ENCODE data around the gene CCL24.
"Not testable (repeated sequence)": the region's sequence is repeated elsewhere in the genome, so short reads cannot be mapped to it uniquely, and the experiment has no call there.

CCL24 gene, protein sequence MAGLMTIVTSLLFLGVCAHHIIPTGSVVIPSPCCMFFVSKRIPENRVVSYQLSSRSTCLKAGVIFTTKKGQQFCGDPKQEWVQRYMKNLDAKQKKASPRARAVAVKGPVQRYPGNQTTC
- total RNA-seq = 0 reads per million in 4 experiments

DNA sequence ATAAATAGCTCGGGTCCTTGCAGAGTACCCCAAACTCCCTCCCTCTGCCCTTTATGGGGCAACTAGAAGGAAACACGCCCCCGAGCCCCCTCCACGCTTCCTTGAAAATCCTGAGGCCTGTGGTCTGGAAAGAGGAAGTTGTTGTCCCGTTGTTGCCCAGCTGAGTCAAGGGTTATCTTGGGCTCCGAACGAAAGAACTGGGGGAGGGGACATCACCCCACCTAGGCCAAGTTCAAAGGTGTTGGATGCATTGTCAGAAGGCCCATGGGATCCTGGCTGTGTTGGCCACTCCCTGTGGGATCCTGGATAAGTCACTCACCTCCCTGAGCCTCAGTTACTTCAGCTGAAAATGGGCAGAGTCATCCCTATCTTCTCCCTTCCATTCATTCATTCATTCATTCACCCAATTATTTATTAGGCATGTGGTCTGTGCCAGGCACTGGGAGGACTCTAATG is at the start of gene CCL24:
CCL24 (minus strand) TSS at position 26 of the 456 bp plus-strand sequence. CDS start 91 bp downstream, outside the sequence.
- DNase-seq = no peak

DNA sequence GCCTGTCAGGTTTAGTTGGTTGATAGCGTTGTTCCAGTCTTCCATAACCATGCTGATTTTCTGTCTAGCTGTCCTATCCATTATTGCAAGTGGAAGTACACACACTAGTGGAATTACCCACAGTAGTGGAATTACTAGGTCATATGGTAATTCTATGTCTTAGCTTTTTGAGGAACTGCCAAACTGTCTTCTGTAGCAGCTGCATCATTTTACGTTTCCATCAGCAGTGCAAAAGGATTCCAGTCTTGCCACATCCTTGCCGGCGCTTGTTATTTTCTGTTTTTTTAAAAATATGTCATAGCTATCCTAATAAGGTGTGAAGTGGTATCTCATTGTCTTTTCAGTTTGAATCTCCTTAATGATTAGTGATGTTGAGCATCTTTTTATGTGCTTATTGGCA is 48.0 kb upstream of the CCL24 start:
- DNase-seq = no peak

DNA sequence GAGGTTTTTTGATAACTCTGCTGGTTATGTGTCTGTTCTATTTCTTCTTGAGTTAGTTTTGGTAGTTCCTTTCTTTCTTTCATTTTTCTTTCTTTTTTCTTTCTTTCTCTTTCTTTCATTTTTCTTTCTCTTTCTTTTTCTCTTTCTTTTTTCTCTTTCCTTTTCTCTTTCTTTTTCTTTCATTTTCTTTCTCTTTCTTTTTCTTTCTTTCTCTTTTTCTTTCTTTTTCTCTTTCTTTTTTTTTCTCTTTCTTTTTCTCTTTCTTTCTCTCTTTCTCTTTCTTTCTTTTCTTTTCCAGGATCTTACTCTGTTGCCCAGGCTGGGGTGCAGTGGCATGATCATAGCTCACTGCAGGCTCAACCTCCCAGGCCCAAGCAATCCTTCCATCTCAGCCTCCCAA is 44.8 kb upstream of the CCL24 start:
- no peak for DNase-seq

DNA sequence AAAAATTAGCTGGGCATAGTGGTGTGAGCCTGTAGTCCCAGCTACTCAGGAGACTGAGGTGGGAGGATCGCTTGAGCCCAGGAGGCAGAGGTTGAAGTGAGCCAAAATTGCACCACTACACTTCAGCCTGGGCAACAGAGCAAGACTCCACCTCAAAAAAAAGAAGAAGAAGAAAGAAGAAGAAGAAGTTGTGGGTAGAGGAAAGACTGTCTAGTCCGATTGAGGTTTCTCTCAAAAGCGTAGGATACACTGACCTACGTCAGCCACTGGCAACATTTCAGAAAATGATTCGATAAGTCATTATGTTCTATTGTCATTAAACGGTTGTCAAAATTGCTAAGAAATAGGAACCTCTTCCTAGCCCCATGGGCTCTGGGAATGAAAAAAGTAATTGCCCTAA is 42.9 kb upstream of the CCL24 start:
- no peak for DNase-seq

DNA sequence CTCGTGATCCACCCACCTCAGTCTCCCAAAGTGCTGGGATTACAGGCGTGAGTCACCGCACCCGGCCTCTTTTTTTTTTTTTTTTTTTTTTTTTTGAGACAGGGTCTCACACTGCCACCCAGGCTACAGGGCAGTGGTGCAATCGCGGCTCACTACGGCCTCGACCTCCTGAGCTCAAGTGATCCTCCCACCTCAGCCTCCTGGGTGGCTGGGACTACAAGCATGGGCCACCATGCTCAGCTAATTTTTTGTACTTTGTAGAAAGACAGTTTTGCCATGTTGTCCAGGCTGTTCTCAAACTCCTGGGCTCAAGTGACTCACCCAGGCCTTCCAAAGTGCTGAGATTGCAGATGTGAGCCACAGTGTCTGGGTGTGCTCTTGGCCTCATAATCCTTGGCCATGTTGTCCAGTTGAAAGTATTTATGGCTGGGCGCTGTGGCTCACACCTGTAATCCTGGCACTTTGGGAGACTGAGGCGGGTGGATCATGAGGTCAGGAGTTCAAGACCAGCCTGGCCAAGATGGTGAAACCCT is 41.3 kb upstream of the CCL24 start:
- DNase-seq = not testable (repeated sequence)

DNA sequence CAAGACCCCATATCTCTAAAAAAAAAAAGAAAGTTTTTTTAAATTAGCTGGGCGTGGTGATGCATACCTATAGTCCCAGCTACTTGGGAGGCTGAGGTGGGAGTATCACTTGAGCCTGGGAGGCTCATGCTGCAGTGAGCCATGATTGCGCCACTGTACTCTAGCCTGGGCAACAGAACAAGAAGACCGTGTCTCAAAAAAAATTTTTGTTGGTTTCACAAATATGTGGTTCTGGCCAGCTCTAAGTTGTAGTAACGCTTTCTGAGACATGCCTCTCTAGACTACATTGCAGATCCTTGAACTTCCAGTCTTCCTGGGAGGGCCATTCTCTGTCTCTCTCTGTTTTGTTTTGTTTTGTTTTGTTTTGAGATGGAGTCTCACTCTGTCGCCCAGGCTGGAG is 40.6 kb upstream of the CCL24 start:
- no peak for DNase-seq

DNA sequence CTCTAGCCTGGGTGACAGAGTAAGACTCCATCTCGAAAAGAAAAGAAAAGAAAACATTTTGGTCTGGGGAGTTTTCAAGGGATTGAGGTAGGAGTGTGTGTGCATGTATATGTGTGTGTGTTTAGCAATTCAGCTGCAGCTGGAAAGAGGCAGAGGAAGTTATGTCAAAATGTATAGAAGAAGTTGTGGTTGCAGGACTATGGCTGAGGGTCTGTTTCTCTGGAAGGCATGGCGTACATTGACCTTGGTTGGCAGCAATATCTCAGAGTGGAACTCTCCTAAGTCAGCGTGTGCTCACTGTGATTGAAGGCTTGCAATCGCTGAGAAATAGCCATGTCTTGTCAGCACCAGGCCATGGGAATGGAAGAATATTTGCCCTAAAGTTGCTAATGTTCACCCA is 36.6 kb upstream of the CCL24 start:
- no peak for DNase-seq

DNA sequence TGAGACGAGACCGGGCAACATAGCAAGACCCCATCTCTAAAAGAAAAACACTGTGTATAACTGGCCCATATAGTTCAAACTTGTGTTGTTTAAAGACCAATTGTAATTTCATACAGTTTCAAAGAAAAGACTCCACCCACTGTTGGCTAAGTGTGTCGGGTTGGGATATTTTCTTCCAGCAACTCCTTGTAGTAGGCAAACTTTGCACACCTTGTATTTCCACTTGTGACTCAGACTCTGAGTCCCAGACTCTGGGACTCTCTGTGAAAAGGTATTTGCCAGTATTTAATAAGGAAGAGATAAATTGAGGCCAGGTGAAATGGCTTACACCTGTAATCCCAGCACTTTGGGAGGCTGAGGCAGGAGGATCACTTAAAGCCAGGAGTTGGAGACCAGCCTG is 36.0 kb upstream of the CCL24 start:
- DNase-seq = no peak

DNA sequence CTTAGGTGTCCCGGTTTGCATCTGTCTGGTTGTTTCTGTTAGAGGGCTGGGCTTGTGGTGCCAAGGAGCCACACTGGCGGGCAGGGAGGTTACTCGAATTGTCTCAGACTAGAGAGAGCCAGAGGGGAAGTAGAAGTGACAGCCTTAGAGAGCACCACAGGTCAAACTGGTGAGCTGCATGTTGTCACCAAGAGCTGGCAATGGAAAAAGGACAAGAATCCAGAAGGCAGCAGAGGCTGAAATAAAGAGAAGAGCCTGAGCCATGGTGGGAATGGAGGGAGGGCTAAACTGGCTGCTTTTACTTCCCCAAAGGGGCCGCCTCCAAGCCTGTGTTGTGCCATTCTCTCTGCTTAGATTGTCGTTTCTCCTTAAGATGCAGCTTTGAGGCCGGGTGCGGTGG is 34.1 kb upstream of the CCL24 start:
- no peak for DNase-seq

DNA sequence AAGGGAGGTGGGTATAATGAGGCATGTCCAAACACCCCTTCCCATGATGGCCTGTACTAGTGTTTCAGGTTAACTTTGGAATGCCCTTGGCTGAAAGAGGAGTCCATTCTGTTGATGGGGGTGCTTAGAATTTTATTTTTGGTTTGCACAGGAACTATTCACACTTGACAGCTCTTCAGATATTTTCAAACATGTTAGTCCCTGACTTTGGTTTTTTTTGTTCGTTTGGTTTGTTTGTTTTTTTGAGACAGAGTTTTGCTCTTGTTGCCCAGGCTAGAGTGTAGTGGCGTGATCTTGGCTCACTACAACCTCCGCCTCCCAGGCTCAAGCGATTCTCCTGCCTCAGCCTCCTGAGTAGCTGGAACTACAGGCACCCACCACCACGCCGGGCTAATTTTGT is 31.5 kb upstream of the CCL24 start:
- not testable (repeated sequence) for DNase-seq

DNA sequence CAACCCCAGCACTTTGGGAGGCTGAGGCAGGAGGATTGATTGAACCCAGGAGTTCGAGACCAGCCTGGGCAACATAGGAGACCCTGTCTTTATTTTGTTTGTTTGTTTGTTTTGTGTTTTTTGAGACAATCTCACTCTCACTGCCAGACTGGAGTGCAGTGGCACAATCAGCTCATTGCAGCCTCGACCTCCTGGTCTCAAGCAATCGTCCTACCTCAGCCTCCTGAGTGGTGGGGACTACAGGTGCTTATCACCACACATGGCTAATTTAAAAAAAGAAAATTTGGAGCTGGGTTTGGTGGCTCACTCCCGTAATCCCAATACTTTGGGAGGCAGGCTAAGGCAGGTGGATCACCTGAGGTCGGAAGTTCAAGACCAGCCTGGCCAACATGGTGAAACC is 30.6 kb upstream of the CCL24 start:
- no peak for DNase-seq

DNA sequence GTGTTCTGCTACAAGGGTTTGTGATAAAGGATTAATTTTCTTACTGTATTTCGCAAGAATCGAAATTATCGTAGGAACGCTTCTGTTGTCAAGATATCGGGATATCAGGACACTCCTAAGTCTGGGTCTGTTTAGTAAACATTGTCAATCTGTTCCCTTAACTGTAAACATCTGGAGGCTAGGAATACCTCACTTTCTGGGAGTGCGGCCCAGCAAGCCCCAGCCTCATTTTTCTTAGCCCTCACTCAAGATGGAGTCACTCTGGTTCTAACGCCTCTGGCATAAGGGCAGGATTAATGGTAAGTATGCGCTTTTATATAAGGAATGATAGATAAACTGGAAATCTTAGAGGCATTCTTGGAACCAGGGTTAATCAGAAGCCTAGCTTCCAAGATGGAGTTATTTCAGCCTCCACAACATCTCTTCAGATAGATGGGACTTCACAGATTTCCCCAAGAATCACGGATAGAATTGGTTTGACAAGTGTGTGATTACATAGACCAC is 30.1 kb upstream of the CCL24 start:
- no peak for DNase-seq

DNA sequence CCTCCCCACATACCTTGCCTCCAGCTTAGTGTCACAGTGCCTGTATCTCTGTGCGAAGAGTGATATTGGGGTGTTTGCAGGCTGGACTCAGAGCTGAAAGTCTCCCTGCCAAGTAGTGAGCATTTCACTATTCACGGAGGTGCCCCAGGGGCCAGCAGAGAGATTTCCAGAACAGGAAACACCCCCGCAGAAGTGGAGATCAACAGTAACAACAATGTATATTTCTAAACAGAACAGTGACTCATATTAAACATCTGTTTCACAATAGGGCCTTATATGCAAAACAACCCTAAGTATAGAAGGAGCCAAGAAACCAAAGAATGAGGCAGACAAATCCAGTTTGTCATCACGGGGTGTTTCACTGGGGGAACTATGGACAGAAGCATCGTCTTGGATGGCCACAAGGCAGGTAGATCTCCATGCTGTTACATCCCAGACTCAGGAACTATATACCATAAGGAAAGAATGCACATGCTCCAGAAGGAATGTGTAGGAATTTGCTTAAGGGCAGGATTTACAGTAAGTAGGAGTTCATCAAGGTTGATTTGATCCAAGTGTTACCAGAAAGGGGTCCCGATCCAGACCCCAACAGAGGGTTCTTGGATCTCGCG is 29.3 kb upstream of the CCL24 start:
- no peak for DNase-seq

DNA sequence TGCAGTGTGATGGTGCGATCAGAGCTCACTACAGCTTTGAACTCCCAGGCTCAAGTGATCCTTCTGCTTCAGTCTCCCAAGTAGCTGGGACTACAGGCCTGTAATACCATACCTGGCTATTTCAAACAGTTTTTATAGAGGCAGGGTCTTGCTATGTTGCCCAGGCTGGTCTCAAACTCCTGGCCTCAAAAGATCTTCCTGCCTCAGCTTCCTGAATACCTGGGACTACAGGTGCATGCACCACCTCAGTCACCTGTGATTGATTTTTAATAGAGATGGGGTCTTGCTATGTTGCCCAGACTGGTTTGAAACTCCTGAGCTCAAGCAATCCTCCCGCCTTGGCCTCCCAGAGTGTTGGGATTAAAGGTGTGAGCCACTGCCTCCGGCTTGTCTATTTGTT is 26.4 kb upstream of the CCL24 start:
- no peak for DNase-seq

DNA sequence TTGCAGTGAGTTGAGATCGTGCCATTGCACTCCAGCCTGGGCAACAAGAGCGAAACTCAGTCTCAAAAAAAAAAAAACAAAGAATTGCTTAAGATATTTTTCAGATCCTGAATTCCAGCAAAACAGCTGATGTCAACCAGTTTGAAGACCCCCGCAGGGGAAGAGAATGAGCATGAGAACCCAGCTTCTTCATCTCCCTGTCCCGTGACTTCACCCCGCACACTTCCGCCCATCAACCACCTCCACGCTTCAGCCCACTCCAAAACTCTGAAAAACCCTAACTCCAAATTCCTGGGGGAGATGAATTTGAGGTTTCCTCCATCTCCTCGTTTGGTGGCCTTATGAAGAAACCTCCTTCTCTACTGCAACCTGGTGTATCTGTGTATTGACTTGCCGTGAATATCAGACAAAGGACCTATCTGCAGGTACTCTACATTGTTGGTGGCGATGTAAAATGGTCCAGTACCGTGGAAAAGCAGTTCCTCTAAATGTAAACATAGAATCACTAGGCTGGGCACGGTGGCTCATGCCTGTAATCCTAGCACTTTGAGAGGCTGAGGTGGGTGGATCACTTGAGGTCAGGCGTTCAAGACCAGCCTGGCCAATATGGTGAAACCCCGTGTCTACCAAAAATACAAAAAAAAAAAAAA is 24.8 kb upstream of the CCL24 start:
- not testable (repeated sequence) for DNase-seq

DNA sequence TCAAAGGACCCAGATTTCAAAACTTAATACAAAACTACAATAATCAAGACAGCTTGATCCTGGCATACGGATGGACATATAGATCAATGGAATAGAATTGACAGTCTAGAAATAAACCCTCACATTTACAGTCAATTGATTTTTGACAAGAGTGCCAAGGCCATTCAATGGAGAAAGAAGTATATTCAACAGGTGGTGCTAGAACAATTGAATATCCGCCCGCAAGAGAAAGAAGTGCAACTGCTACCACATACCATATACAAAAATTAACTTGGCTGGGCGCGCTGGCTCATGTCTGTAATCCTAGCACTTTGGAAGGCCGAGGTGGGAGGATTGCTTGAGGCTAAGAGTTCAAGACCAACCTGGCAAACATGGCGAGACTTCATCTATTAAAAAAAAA is 23.2 kb upstream of the CCL24 start:
- DNase-seq = no peak

DNA sequence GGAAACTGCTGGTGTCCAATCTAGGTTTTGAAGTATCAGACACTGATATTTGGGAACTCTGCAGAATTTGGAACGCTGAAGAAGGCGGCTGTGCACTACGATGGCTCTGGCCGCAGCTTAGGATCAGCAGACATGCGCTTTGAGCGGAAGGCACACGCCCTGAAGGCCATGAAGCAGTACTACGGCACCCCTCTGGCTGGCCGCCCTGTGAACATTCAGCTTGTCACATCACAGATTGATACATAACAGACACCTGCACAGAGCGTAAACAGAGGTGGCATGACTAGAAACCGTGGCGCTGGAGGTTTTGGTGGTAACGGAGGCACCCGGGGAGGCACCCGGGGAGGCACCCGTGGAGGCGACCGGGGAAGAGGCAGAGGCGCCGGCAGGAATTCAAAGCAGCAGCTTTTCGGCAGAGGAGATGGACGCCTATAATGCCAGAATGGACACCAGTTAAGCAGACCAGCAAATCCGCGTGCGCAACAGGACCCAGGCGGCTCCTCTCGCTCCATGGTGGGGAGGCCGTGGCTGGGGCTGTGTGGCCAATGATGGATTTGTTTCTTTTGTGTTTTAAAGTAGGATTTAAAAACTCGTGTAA is 22.2 kb upstream of the CCL24 start:
- no peak for DNase-seq

DNA sequence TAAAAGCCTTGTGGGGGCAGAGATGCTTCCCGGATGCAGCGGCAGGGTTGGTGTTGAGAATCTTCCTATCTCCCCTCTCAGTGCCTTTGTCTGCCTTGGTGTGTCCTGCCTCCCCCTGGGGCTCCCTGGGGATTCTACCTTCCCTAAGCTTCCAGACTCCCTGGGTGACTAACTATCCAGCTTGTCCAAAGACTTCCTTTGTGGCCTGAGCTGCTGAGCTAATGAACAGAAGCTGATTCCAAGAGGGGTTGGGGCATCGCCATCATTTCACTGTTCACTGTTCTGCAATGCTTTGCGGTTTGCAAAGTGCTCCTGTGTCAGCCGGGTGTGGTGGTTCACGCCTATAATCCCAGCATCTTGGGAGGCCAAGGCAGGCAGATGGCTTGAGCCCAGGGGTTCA is 20.1 kb upstream of the CCL24 start:
- not testable (repeated sequence) for DNase-seq

DNA sequence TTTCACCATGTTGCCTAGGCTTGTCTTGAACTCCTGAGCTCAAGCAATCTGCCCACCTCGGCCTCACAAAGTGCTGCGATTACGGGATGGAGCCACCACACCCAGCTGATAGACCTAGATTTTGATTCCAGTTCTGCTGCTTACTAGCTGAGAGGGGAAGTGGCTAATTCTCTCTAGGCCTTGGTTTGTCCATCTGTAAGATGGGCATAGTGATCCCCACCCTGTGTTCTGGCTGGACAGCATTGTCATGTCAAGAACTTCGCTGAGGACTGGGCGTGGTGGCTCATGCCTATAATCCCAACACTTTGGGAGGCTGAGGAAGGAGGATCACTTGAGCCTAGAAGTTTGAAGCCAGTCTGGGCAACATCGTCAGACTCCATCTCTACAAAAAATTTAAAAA is 17.4 kb upstream of the CCL24 start:
- no peak for DNase-seq

DNA sequence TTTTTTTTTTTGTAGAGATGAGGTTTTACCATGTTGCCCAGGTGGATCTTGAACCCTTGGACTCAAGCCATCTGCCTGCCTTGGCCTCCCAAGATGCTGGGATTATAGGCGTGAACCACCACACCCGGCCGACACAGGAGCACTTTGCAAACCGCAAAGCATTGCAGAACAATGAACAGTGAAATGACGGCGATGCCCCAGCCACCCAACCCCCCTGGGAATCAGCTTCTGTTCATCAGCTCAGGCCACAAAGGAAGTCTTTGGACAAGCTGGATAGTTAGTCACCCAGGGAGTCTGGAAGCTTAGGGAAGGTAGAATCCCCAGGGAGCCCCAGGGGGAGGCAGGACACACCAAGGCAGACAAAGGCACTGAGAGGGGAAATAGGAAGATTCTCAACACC is 16.1 kb upstream of the CCL24 start:
- not testable (repeated sequence) for DNase-seq

DNA sequence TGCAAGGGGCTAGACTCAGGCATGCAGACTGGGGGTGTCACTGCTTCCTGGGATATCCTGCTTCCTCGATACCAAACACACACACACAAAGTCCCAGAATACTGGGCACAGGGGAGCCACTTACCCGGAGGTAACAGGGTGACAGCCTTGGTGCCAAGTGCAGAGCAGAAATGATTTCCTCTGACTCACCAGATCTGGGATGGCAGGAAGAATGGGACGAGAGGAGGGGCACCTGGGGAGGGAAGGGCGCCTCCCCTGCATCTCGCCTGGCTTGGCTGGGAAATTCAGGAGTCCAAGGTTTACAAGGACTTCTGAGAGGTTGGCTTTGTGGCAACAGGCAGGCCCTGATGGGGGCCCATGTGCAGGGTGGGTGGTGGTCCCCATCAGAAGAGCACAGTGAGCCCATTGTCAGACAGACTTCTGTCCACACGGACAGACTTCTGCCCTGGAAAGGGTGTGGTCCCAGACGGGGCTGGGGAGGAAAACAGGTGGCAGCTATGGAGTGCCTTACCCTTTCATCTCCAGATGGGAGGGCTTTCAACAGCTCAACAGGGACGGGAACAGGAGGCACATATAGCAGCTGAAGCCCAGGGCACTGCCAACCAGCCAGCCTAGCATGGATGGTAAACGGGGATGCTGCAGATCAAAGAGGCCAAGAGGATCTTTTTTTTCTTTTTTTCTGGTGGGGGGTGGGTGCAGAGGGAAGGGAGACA is 9.7 kb upstream of the CCL24 start:
- no peak for DNase-seq

DNA sequence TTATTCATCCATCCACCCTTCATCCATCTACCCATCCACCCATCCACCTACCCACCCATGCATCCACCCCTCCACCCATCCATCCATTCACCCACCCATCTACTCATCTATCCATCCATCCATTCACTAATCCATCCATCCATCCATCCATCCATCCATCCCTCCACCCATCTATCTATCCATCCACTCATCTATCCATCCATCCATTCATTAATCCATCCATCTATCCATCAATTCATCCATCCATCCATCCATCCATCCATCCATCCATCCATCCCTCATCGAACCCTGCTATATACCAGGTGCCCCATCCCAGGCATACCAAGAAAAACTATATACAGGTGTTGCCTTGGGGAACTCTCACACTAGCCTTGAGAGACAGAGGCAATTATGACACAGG is 7.1 kb upstream of the CCL24 start:
- no peak for DNase-seq

DNA sequence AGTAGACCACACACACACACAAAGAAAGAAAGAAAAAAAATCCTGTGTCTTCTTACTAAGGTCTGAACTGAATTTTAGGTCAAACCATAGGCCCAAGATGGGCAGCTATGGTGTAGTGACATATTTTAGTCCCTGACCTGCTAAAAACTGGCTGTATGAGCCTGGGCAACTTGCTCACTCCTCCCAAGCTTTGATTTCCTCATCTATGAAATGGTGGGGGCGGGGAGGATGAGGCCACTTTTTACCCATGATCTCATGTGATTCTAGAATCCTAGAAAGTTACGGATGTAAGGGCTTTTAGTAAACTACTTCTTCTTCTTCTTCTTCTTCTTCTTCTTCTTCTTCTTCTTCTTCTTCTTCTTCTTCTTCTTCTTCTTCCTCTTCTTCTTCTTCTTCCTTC is 6.1 kb upstream of the CCL24 start:
- no peak for DNase-seq

Measured in effector CD8-positive, alpha-beta T cell (primary cell).